Ovary (tissue), 9 donors: ENCODE data around the gene COL18A1. TPM values are rescaled to one million over a fixed set of nuclear protein-coding genes. Genes with fewer than 3 reads are reported as not detected.
A peak's percentile ranks its signal among the peaks of the same experiment; 100 is the strongest.

Source experiments
- DNase-seq, 5 donors: peaks; one replicate each; pipeline ENCODE4 v3.0.0-alpha.2; 2019 to 2020
- H3K27ac ChIP-seq, 2 donors: fragments of 200-600 bp; one replicate each; pipeline versions ENCODE4 v1.5.1 to v1.8.0; 2019 to 2022
- H3K27me3 ChIP-seq: fragments of 200-600 bp; one replicate; pipeline ENCODE4 v1.8.0; 2022
- H3K36me3 ChIP-seq: fragments of 200-600 bp; sonication (generic); one replicate; pipeline ENCODE4 v1.5.1; 2019
- H3K4me1 ChIP-seq: one replicate; pipeline ENCODE4 v1.8.1; 2013; ENCODE audit warnings: mild to moderate bottlenecking, moderate library complexity; ENCODE audit not compliant: insufficient read depth
- H3K4me3 ChIP-seq: fragments of 200-600 bp; sonication (generic); one replicate; pipeline ENCODE4 v1.5.1; 2017
- H3K9me3 ChIP-seq, 2 donors: fragments of 200-600 bp in 1 of 2; sonication (generic) in 1 of 2; one replicate each; pipeline versions ENCODE4 v1.5.1 to v1.8.1; 2013 to 2019; ENCODE audit warnings: mild to moderate bottlenecking in 1 of 2, moderate library complexity in 1 of 2
- EP300 ChIP-seq: sonication (generic); formaldehyde crosslinking; IDR thresholded peaks from one replicate; pipeline ENCODE4 v1.6.1; 2017; ENCODE audit warnings: antibody characterized with exemption
- POLR2A ChIP-seq: fragments of 450-650 bp; IDR thresholded peaks from one replicate; pipeline ENCODE4 v1.6.1; 2017; ENCODE audit warnings: antibody characterized with exemption, mild to moderate bottlenecking, moderate library complexity
- WGBS, 3 donors: extraction: QIAGEN DNeasy Blood & Tissue Kit in 1 of 3; methylation state at CpG; one replicate each; pipeline versions ENCODE4 v1.1.5 to v1.1.7; 2013 to 2017; 5-methylcytosine and 5-hydroxymethylcytosine counted together
- intact Hi-C, 4 donors: fragments of 100-400 bp; cut with DNase I; formaldehyde crosslinking; loops; one replicate each; pipeline versions ENCODE4 v1.11.0 to v1.15.1; 2022 to 2023
- polyA plus RNA-seq, 2 donors: library from polyadenylated mRNA; stranded (reverse); fragments of 200-250 nt in 1 of 2; fragments of 350-450 nt in 1 of 2; fragmentation: Illumina TruSeq in 1 of 2; extraction: RNeasy Lipid Tissue Mini Kit (QIAGEN cat#74804) in 1 of 2; gene quantifications; one replicate each; pipeline ENCODE4 v1.2.3, GENCODE V29; 2013 to 2014
- total RNA-seq, 7 donors: library from RNA; depleted of rRNA in 2 of 7; stranded (reverse); fragments of >200 nt in 2 of 7; fragmentation: NEBNext Ultra II Directional in 3 of 7; extraction: Animal tissue kit (Norgen Biotek cat#: 25700) in 3 of 7; gene quantifications; one replicate each; pipeline versions ENCODE4 v1.1.0 to v1.2.4, GENCODE V29; 2016 to 2023
- TF ChIP-seq, protein P1 (sequence below), 3 donors: fragments of 450-650 bp in 2 of 3; fragments of 200-600 bp in 1 of 3; IDR thresholded peaks; one replicate each; pipeline versions ENCODE4 v1.5.1 to v1.8.0; 2016 to 2022; ENCODE audit warnings: antibody characterized with exemption in 3 of 3, mild to moderate bottlenecking in 1 of 3
- donor health status: DM: no; HTN: no; CAD: no; lungs with moderate emphysema.
- donor health status: DM: no; HTN: no; CAD: no.
- donor health status: Bipolar disorder and iron deficiency.
- donor health status: DM: yes; HTN: yes; CAD: no.
- donor health status: DM: no; HTN: no; CAD: no.
- donor health status: DM: yes; HTN: yes; CAD: no.

Gene COL18A1
- total and polyA plus RNA-seq, 9 donors: 11.1 to 353 (median 268) TPM

DNA sequence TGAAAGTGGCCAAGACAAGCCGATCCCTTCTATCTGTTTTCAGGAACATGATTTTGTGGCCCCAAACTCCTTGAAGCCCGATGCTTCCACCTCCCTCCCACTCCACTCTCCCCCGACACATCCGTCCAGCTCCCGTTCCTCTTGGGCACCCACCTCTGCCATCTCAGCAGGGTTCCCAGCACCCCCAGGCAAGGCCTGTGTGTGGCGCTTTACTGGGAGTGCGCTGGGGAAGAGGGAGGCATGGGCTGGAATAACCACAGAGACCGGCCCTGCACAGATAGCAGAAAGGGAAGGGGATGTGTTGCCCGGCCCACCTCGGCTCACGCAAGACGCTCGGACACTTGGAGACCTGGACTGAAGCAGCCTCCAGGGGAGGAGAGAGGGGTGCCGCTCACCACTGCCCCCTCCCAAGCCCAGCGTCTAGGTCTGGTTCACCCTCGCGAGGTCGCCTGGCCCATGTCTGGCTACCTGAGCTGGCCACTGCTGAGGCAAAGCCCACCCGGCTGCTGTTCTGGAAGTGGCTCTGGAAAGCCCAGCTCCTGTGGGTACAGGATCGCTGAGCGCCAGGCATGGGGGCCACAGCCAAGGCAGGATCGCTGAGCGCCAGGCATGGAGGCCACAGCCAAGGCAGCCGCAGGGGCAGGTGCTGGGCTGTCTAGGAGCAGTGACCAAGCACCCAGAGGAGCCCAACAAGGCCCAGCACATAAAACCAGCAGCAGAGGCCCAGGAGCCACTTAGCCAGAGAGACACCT lies 23.8 kb upstream of the COL18A1 start:
- Histone ChIP-seq H3K27me3 (no peaks in the 10 kb centered on the region), H3K4me1 (peaks cover 7% of the 10 kb centered on the region), H3K27ac (no peak overlapping the region), H3K9me3 (no peaks in the 10 kb centered on the region), H3K4me3 (no peak overlapping the region), H3K36me3 (no peaks in the 10 kb centered on the region)
- WGBS, 3 donors: 92 to 96% (median 93%) methylated on average over 24 of the region's 24 CpGs
- TF ChIP-seq POLR2A: no peak
- TF ChIP-seq, protein P1, sequence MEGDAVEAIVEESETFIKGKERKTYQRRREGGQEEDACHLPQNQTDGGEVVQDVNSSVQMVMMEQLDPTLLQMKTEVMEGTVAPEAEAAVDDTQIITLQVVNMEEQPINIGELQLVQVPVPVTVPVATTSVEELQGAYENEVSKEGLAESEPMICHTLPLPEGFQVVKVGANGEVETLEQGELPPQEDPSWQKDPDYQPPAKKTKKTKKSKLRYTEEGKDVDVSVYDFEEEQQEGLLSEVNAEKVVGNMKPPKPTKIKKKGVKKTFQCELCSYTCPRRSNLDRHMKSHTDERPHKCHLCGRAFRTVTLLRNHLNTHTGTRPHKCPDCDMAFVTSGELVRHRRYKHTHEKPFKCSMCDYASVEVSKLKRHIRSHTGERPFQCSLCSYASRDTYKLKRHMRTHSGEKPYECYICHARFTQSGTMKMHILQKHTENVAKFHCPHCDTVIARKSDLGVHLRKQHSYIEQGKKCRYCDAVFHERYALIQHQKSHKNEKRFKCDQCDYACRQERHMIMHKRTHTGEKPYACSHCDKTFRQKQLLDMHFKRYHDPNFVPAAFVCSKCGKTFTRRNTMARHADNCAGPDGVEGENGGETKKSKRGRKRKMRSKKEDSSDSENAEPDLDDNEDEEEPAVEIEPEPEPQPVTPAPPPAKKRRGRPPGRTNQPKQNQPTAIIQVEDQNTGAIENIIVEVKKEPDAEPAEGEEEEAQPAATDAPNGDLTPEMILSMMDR (IDR thresholded peaks at IDR 0.05): no peak
- no peak for TF ChIP-seq EP300
- intact Hi-C loops: loop anchor here in 2 of 4 donors (10.0 kb wide), 1 partner anchor 54 kb away; no protein-coding TSS in a partner anchor
- peak in 4 of 5 donors; percentile 20 to 37 (median 28) for DNase-seq

DNA sequence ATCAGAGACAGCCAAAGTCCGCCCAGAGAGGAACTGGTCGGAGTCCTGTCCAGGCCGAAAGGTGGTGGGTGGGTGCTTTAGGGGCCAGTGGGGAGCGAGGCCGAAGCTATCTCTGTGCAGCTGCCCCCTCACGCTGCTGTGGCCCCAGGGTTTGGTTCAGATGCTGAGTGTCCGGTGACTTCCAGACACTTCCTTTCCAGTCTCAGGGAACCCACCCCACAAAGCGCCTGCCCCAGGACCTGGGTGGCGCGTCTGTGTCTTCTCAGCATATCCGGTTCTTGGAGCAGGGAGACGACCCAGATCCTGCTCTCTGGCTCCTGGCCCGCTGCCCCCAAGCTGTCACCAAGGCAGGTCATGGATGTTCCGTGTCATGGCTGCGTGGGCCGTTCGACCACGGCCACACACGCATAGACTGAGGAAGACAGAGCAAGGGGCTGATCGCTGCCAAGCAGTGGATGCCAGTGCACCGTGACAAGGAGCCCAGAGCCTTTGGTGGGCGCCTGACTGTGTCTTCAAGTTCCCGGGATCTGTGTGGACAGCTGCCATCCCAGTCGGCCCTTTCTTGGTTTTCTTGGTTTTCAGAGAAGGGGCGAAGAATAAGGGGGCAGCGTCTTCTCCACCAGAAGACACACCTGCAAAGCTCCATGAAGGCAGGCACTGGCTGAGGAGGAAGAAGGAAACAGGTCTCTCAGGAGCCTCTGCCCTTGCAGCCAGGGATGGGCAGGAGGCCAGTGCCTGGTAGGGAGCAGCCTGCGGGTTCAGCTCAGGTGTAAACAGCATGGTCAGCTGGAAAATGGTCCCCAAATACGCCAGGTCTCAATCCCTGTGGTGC lies 22.9 kb upstream of the COL18A1 start:
- peaks cover 13% of the 10 kb centered on the region for H3K4me1 ChIP-seq
- H3K4me3 ChIP-seq: no peak overlapping the region
- WGBS, 3 donors: 92 to 95% (median 93%) methylated on average over 28 of the region's 28 CpGs
- no peaks in the 10 kb centered on the region for H3K36me3 ChIP-seq
- TF ChIP-seq EP300: no peak
- TF ChIP-seq POLR2A: no peak
- TF ChIP-seq, protein P1 (IDR thresholded peaks at IDR 0.05): no peak
- no peak overlapping the region for H3K27ac ChIP-seq
- no peaks in the 10 kb centered on the region for H3K27me3 ChIP-seq
- intact Hi-C loops: loop anchor here in 2 of 4 donors (10.0 kb wide), 1 partner anchor 53 kb away; no protein-coding TSS in a partner anchor
- DNase-seq: peak in 4 of 5 donors; percentile 31 to 43 (median 34)
- no peaks in the 10 kb centered on the region for H3K9me3 ChIP-seq

DNA sequence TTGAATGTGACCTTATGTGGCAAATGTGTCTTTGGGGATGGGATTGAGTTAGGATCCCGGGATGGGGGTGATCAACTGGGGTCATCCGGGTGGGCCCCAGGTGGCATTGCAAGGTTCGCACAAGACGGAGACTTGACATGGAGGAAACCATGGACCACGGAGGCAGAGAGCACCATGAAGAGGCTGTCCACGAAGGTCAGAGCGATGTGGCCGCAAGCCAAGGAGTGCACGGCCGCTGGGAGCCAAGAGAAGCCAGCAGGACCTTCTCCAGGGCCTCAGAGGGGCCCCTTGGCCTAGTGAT lies 22.3 kb upstream of the COL18A1 start:
- H3K9me3 ChIP-seq: no peaks in the 10 kb centered on the region
- TF ChIP-seq, protein P1 (IDR thresholded peaks at IDR 0.05): no peak
- TF ChIP-seq EP300 (no peak), POLR2A (no peak)
- 93 to 97% (median 97%) methylated on average over 10 of the region's 10 CpGs for WGBS, 3 donors

DNA sequence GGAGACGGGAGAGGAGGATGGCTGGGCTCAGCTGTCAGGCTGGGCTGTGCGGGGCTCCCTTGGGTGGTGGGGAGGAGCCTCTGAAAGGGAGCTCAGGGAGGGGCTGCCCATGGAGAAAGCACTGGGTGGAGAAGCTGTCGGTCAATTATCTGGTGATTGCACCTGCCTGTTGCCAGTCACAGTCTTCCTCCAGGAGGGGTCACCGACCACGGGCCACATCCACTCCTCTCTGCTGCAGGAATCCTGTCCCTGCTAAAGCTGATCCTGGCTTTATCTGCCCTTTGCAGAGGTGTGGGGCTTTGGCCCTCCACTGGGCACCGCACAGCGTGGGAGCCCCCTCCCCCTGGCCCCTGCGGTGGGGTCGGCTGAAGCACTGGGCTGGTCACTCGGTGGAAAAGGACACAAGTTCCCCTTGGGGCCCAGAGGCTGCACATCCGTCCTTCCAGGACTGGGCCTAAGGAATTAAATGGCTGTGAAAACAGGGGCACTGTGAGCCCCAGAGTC lies 21.8 kb upstream of the COL18A1 start:
- peak; percentile 7 to 34 (median 22) for DNase-seq
- intact Hi-C loops: loop anchor here in 2 of 4 donors (10.0 kb wide), 1 partner anchor 52 kb away; no protein-coding TSS in a partner anchor
- H3K4me3 ChIP-seq: no peak overlapping the region
- no peaks in the 10 kb centered on the region for H3K36me3 ChIP-seq
- peaks cover 20% of the 10 kb centered on the region for H3K4me1 ChIP-seq
- no peak overlapping the region for H3K27ac ChIP-seq
- no peaks in the 10 kb centered on the region for H3K9me3 ChIP-seq
- TF ChIP-seq, protein P1 (IDR thresholded peaks at IDR 0.05): no peak
- TF ChIP-seq EP300: no peak
- TF ChIP-seq POLR2A: no peak
- WGBS, 3 donors: 91 to 94% (median 93%) methylated on average over 11 of the region's 11 CpGs
- H3K27me3 ChIP-seq: no peaks in the 10 kb centered on the region

More for the DNA sequence above, 22.3 kb upstream of the COL18A1 start:
- no peak overlapping the region for H3K4me3 ChIP-seq
- H3K36me3 ChIP-seq: no peaks in the 10 kb centered on the region
- peaks cover 19% of the 10 kb centered on the region for H3K4me1 ChIP-seq
- no peak overlapping the region for H3K27ac ChIP-seq
- peak in 4 of 5 donors; percentile 22 to 33 (median 28) for DNase-seq
- intact Hi-C loops: loop anchor here in 2 of 4 donors (10.0 kb wide), 1 partner anchor 52 kb away; no protein-coding TSS in a partner anchor
- no peaks in the 10 kb centered on the region for H3K27me3 ChIP-seq
